GM18517 (cell line): ENCODE data around the gene DERL2.

Experiments
- ATAC-seq: cut with Tn5 transposase; IDR thresholded peaks from one replicate; pipeline ENCODE4 v1.9.1; 2021; ENCODE audit warnings: mild to moderate bottlenecking, moderate library complexity; ENCODE audit not compliant: unreplicated experiment

Gene DERL2

GRCh38 chr17:5502552-5502951, 16.6 kb upstream of the DERL2 start:
- ATAC-seq: no peak

DNA sequence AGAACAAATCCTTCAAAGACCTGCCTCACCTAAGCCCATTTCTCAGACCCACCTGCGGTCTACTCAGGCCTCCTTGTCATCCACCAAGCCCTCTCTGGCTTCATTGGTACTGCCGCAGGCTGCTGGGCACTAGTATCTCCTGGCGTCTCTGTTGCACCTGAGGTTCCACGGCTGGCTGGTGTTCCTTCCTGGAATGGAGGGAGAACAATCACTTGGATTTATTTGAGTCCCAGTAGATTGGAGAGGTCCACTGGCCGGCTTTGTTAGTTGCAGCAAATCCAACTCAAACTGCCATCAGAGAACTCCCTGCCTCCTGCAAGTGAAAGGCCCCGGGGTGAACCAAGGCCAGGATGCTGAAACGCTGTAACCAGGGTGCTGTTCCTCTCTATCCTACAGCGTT, 15.7 kb upstream of the DERL2 start:
- ATAC-seq: no peak

GRCh38 chr17:5500589-5501391, 14.8 kb upstream of the DERL2 start:
- ATAC-seq: no peak

DNA sequence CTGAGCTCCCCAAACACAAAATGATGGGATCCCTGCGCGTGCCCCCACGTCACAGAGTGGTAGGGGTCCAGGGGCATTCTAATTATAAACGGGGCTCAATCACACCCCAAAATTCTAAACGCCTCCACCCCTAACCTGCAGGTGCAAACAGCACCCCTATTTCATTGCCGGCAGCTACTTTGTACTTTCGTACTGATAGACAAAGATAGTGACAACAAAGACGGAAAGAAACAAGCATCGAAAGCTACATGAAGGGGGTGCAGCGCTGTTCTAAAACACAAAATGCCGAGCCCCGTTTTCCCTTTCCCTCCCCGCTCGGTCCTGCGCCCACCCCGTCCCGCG, 14.2 kb upstream of the DERL2 start:
- no peak for ATAC-seq

- no peak for ATAC-seq
These were observed 13.7 kb upstream of the DERL2 start for GRCh38 chr17:5499476-5500231.

DNA sequence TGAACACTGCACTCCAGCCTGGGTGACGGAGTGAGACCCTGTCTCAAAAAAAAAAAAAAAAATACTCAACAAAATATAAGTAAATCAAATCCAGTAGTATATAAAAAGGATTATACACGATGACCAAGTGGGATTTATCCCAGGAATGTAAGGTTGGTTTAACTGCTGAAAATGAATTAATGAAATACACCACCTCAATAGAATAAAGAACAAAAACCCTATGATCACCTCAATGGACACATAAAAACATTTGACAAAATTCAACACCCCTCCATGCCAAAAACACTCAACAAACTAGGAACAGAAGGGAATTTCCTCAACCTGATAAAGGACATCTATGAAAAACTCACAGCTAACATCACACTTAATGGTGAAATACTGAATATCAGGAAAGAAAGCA, 7.0 kb upstream of the DERL2 start:
- ATAC-seq: no peak

GRCh38 chr17:5488752-5489151, 2.8 kb upstream of the DERL2 start:
- ATAC-seq: no peak

- ATAC-seq: peak; percentile 79
These were observed 487 bp upstream of the DERL2 start, which contains the start of gene MIS12 for GRCh38 chr17:5486206-5487124. TSS of gene MIS12 (plus strand) at chr17:5486566. CDS start at chr17:5488863, 2,297 bp downstream.

- ATAC-seq: no peak
These were observed 4.5 kb downstream of the DERL2 start for GRCh38 chr17:5481451-5481850.

DNA sequence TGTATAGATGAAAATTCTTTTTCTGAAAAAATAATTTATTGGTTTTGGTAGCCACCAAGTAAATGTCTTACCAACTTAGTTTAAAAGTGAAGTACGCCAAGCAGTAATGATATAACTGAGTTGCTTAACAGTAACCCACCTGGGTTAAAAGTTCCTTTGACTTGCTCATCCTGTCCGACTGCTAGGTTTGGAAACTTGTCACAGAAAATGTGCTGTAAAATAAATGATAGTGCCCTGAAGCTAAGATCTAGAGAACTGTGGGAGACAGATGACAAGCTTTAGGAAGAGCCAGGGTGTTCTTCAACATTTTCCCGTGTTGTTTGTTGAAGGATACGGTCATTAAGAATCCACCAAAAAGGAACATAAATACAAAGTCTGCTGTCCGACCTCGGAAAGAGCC, 5.0 kb downstream of the DERL2 start:
- ATAC-seq: no peak

GRCh38 chr17:5478992-5479391, 7.0 kb downstream of the DERL2 start:
- no peak for ATAC-seq

DNA sequence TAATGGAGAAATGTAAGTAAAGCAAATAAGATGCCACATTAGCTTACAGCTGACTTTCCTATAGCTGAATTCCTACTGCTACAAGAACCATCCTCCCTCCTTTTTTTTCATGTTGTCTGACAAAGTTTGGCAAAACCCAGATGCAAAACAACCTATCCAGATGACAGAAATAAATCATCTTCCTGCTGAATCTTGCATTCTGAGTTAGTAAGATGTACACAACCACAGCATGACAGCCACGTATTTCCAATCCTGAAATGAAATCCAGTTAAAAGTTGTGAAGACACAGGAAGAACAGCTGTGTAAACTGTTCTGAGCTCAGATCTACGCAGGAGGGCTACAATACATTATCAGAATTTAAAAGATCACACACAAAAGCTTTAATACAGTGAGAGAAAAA, 12.1 kb downstream of the DERL2 start:
- no peak for ATAC-seq

DNA sequence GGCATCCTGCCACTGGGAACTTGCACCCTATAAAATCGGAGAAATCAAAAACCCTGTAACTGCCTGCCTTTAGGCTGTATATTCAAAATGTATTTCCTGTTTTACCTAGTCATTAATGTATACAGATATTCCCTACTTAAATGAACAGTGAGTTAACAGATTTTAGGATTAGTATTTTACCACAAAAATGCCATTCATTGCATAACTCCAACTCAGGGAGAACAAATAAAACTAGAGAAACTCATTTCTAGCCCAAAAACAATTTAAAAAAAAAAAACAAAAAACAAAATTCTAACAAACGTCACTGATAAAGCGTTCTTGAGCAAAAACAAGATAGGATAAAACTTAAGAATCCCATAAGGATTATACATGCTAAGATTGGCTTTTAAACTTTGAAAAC, 13.5 kb downstream of the DERL2 start:
- no peak for ATAC-seq

GRCh38 chr17:5468075-5468473, 17.9 kb downstream of the DERL2 start:
- ATAC-seq: no peak

DNA sequence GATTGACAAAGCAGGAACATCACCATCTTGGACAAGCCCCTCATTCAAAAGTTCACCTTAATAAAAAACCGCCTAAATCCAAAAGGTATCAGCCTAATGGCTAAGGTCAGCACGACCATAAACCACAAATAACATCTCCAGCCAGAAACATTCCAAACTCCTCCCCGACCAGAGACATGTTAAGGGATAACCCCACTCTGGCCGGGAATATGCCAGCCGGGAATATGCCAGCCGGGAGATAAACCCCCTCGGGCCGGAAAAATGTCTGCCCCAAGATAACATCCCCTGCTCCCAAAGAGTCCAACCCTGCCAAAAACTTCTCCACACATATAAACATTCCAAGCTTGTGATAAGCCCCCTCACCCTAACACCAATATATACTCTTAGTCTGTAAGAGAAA, 18.6 kb downstream of the DERL2 start:
- no peak for ATAC-seq

DNA sequence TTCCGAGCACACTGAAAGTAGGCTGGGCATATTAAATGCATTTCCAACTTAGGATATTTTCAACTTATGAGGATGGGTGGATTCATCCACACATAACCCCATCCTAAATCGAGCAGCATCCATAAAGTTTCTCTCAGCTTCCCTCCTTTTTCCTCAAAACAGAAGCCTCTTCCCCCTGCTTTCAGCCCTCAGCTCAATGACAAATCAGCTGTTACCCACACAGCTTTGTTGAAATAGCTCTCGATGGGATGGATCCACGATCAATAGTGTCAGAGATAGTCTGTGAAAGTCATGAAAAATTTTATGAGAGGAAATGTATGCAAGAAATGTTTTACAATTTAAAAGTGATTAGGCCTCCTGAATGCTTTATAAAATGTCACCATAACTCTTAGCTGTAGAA, 19.7 kb downstream of the DERL2 start:
- ATAC-seq: no peak

GRCh38 chr17:5464717-5465507, 21.1 kb downstream of the DERL2 start:
- no peak for ATAC-seq

GRCh38 chr17:5446786-5447185, 39.2 kb downstream of the DERL2 start:
- no peak for ATAC-seq

DNA sequence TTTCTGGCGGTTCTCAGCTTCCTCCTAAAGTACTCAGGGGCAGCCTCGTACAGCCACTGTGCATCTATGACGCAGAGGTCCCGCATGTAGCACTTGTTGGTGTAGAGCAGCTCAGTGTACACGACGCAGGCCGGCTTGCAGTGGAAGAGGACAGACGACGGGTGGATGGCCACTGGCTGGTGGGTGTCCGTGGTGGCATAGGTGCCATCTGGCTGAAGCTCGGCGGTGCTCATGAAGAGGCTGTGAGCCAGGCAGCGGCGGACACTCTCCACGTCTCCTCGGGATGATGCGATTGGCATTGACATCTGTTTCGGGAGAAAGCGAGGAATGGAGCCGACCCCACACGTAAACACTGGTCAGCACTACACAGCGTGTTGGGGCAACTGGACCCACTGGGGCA, 41.8 kb downstream of the DERL2 start:
- ATAC-seq: no peak

DNA sequence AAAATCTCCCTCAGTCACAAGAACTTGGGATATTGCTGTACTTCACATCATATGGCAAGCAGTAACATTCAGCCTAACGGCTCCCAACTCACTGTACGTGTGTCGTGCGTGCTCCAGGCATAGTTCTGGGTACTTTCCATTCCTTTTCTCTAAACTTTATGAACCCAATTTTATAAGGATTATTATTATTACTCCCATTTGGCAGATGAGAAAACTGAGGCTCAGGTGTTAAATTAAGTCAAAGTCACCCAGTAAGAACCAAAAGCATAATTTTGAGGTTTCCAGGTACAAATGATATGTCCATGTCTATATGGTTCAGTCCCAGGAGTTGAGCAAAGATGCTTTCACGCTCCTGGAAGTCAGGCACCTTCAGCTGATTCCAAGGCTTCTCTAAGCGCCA, 42.2 kb downstream of the DERL2 start:
- no peak for ATAC-seq

- ATAC-seq: no peak
These were observed 46.6 kb downstream of the DERL2 start for GRCh38 chr17:5439446-5439764.
